GM21576 (cell line): ENCODE data around the gene PIGX.

ENCODE experiments used
- ATAC-seq: cut with Tn5 transposase; IDR thresholded peaks from one replicate; pipeline ENCODE4 v1.9.1; 2021; ENCODE audit warnings: mild to moderate bottlenecking, moderate library complexity; ENCODE audit not compliant: unreplicated experiment

The PIGX gene

GRCh38 chr3:196711838-196712513, at the start of gene PIGX, which contains the start of gene CEP19:
Gene PIGX (plus strand): TSS chr3:196712377.
Gene CEP19 (minus strand): TSS chr3:196712250. CDS start chr3:196708657, 3,593 bp downstream.
- ATAC-seq: peak; percentile 66

DNA sequence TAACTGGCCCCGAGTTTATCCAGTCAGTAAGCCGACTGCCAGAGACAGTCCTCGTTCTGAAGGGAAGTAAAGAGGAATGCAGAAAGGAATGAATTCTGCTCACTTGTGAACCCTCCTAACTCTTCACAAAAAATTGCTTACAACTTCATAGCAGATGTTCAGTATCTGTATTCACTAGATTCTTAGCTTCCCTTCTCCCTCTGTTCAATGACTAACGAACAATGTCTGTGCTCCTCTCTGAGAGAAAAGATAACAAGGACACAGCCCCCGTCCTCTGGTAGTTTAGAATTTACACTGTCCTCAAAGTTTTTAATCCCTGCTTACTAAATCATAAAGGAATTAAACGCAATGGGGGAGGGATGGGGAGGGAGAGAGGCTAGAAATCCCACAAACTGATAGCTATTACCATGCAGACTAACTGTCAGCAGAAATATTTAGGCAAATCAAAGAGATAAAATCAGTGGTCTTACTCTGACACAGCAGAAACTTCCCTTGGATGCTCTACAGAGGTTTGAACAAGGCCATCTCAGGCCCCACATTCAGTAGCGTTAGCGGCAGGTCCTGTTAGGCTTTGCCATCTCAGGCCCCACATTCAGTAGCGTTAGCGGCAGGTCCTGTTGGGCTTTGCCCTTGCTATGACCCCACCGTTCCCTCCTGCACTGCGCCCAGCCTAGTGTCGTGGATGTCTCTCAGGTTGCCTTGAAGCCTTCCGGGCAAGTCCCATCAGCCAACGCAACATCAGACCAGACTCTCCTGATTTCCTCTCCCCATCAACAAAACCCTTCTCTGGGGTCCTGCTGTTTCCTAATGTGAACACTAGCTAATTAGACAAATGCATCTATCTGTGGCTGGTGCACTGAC, 49.2 kb upstream of the PIGX start:
- ATAC-seq: no peak

DNA sequence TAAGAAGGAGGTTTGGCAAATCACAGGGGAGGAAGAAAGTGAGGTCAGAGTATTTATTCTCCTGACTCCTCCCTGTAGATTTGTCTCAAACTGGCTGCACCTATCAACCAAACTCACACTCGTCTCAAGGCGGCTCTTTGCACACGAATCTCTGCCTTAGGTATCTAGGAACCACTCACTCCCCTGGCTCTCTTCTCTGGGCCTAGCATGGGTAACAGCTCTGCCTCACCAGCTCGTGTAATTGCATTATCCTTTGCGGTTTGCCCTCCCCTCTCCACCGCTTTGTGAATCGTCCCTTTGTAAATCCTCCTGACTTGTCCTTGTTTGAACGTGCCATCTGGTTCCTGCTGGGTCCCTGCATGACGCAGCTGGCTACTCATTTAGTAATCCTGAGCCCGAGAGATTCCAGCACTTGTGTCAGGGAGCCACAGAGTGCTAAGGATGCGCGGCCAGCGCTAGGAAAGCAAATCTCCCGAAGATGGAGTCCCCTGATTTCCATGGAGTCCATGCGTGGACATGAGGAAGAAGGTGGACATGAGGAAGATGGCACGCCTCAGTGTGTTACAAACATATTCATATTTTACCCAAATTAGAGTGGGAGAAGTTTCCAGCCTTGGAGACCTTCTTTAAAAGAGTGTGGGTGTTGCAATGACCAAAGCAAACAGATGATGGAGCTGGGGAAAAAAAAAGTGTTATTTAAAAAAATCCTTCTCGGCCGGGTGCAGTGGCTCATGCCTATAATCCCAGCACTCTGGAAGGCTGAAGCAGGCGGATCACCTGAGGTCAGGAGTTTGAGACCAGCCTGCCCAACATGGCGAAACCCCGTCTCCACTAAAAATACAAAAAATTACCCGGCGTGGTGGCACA, 45.9 kb upstream of the PIGX start:
- ATAC-seq: no peak

DNA sequence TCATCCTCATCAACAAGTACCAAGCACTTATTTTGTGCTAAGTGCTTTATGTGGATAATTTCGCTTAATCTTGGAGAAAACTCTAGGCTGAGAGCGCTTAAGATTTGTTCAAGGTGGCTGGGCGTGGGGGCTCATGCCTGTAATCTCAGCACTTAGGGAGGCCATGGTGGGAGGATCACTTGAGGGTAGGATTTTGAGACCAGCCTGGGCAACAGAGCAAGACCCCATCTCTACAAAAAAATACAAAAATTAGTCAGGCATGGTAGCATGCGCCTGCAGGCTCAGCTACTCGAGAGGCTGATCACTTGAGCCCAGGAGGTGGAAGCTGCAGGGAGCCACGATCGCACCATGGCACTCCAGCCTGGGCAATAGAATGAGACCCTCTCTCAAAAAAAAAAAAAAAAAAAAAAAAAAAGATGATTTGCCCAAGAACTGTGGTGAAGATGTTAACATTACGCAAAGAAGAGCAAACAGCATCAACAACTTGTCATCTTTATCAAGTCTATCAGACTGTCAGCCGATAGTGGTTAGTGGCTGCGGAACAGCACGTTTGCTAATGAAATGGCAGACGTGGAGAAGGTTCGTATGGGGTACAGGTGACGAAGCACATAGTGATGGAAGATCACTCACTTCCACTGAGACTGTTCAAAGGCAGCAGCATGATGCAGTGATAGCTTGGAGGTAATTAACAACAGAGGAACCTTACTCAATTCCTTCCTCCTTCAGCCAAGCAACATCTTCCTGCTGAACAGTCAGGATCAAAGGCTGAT, 44.9 kb upstream of the PIGX start:
- no peak for ATAC-seq

DNA sequence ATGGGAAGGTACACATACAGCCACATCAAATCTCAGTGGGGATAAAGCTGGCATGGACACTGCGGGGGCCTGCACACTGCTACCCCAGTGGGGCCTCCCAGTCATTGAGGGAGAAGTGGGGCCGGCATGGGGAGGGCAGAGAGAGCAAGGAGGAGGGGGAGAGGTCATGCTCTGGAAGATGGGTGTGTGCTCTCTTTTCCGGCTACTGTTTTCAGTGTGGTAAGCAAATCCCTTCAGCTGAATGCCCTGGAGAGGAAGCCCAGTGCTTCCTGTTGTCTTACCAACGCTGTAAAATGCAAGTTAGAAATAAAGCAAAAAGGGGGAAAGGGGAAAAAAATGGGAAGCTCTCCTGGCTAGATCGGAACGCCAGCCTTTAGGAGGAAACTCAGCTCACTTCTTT, 41.8 kb upstream of the PIGX start:
- ATAC-seq: no peak

- ATAC-seq: no peak
Observed at GRCh38 chr3:196673632-196674031, 38.5 kb upstream of the PIGX start.

GRCh38 chr3:196677353-196677752, 34.8 kb upstream of the PIGX start:
- no peak for ATAC-seq

DNA sequence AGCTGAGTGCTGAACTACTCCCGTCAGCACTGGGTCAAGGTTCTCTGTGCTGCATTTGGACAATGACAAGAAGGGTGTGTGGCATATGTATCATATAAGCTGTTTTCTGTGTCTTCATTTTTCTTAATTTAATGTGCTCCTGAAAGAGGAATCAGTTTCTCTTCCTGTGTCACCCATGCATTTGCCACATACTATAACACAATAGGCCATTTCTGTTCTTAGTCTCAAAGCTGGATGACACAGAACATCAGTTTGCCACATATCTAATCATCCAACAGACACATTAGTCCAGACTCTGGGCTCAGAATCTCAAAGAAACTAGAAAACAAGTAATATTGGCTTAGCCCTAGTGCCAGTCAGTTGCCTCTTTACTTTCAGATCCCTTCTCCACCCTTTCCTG, 34.2 kb upstream of the PIGX start:
- no peak for ATAC-seq

GRCh38 chr3:196684548-196685407, 27.4 kb upstream of the PIGX start:
- ATAC-seq: peak; percentile 81

- no peak for ATAC-seq
Observed at GRCh38 chr3:196686436-196686835, 25.7 kb upstream of the PIGX start.

DNA sequence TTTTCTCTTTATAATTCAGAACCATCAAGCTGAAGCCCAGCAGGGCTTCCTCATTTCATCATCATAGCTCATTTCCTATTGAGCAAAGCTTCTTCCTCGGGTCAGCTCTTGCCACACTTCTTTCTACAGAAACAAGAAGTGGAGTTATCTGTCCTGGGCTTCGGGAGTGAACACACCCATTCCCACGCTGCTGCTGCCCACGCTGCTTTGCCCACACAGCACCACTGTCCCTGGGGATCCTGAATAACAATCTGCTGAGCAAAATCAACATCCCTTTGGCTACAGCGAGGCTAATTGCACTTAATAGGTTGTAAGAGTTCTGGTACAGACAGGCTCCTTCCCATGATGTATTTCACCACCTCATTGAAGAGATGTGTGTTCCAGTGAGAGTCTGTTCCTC, 23.8 kb upstream of the PIGX start:
- no peak for ATAC-seq

GRCh38 chr3:196689941-196690660, 22.1 kb upstream of the PIGX start:
- ATAC-seq: no peak

DNA sequence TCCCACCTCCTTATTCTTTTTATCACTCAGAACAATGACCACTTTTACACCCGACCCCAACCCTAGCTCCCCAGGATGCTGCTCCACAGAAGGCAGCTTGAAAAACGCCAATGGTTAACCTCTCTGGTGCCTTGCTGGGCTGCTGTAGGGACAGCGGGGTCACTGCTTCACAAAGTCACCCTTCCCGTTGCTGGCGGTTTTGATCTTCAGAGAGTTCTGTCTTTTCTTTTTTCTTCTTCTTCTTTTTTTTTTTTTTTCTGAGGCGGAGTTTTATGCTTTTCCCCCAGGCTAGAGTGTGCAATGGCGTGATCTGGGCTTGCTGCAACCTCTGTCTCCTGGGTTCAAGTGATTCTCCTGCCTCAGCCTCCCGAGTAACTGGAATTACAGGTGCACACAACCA, 20.8 kb upstream of the PIGX start:
- ATAC-seq: no peak

DNA sequence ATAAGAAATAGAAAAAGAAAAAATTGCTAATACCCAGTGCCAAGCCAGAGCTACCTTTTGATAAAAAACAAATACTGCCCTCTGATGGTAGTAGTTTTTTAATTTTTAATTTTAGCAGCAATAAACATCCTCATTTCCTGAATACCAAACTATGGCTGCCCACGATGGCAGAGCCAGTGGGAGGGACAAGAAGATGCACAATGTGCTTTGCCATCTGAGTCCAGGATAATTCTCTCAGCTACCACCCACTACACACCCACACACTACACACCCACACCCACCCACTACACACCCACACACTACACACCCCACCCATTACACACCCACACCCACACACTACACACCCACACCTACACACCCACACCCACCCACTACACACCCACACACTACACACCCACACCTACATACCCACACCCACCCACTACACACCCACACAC, 18.0 kb upstream of the PIGX start:
- no peak for ATAC-seq

- no peak for ATAC-seq
Observed at GRCh38 chr3:196694941-196695848, 17.0 kb upstream of the PIGX start.

GRCh38 chr3:196695849-196696226, 16.3 kb upstream of the PIGX start:
- no peak for ATAC-seq

- ATAC-seq: no peak
Observed at GRCh38 chr3:196697270-196697669, 14.9 kb upstream of the PIGX start.

DNA sequence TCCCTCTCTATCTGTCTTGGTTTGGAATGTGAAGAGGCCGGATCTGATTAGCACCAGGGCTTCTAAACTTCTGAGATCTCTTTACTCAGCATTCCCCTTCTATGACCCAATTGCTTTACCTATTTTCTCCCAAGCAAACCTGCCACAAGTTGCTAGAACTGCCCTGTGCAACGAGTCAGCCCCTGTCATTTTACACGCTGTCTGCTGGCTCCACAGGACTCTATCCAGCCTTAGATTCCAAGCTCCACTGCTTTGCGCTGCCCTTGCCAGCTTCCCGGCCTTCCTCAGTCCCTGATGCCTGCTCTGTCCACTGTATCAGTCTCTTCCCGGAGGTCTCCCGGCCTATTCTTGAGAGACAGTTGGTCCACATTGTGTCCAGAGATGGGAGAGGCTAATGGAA, 12.4 kb upstream of the PIGX start:
- no peak for ATAC-seq
